Upper lobe of left lung (tissue), 6 donors: ENCODE measurements around the gene OLIG2. TPM values are rescaled to one million over a fixed set of nuclear protein-coding genes. Genes with fewer than 3 reads are reported as not detected.

Experiments used
- ATAC-seq, 2 donors: fragments of 200-7000 bp; cut with Tn5 transposase; one replicate each; pipeline ENCODE4 v1.9.1; 2022; ENCODE audit warnings: mild to moderate bottlenecking in 2 of 2, moderate library complexity in 2 of 2; ENCODE audit not compliant: low FRiP score in 2 of 2
- DNase-seq, 2 donors: peaks; one replicate each; pipeline ENCODE4 v3.0.0-alpha.2; 2019 to 2020
- H3K27ac ChIP-seq, 4 donors: fragments of 200-600 bp; sonication (generic); one replicate each; pipeline ENCODE4 v1.5.1; 2016 to 2019
- H3K27me3 ChIP-seq, 4 donors: fragments of 200-600 bp; sonication (generic); one replicate each; pipeline ENCODE4 v1.5.1; 2017 to 2019
- H3K36me3 ChIP-seq, 4 donors: fragments of 200-600 bp; sonication (generic); one replicate each; pipeline ENCODE4 v1.5.1; 2016 to 2019
- H3K4me1 ChIP-seq, 4 donors: fragments of 200-600 bp; sonication (generic); one replicate each; pipeline ENCODE4 v1.5.1; 2018 to 2019
- H3K4me3 ChIP-seq, 4 donors: fragments of 200-600 bp; sonication (generic); one replicate each; pipeline ENCODE4 v1.5.1; 2017 to 2019; ENCODE audit warnings: mild to moderate bottlenecking in 2 of 4, moderate library complexity in 1 of 4
- H3K9me3 ChIP-seq, 4 donors: fragments of 200-600 bp; sonication (generic); one replicate each; pipeline ENCODE4 v1.5.1; 2018 to 2019
- EP300 ChIP-seq, 4 donors: sonication (generic); formaldehyde crosslinking; IDR thresholded peaks; one replicate each; pipeline ENCODE4 v1.5.1; 2017; ENCODE audit warnings: antibody characterized with exemption in 4 of 4, control low read depth in 2 of 4
- POLR2A ChIP-seq, 4 donors: fragments of 450-650 bp; IDR thresholded peaks; one replicate each; pipeline ENCODE4 v1.5.1; 2016 to 2017; ENCODE audit warnings: antibody characterized with exemption in 4 of 4, mild to moderate bottlenecking in 2 of 4
- POLR2AphosphoS5 ChIP-seq, 2 donors: sonication (generic); formaldehyde crosslinking; IDR thresholded peaks; one replicate each; pipeline ENCODE4 v1.5.1; 2017; ENCODE audit warnings: antibody characterized with exemption in 2 of 2
- WGBS, 2 donors: methylation state at CpG; one replicate each; pipeline ENCODE4 v1.1.5; 2017 to 2018; 5-methylcytosine and 5-hydroxymethylcytosine counted together
- total RNA-seq, 6 donors: library from RNA; depleted of rRNA in 4 of 6; stranded (reverse); fragments of >200 nt in 4 of 6; gene quantifications; one replicate each; pipeline versions ENCODE4 v1.1.0 to v1.2.1, GENCODE V29; 2016 to 2021
- TF ChIP-seq, protein P1 (sequence below), 6 experiments: fragments of 450-650 bp in 4 of 6; fragments of 200-600 bp in 2 of 6; sonication (generic) in 2 of 6; IDR thresholded peaks; one replicate each; pipeline ENCODE4 v1.5.1; 2016 to 2019; ENCODE audit warnings: antibody characterized with exemption in 6 of 6
- donor health status: DM: no; HTN: no; CAD: no; lungs with moderate emphysema.
- donor health status: DM: no; HTN: yes; CAD: no; lungs with severe emphysema.

The OLIG2 gene
- total RNA-seq, 6 donors from 2014 or later, result not detected

DNA sequence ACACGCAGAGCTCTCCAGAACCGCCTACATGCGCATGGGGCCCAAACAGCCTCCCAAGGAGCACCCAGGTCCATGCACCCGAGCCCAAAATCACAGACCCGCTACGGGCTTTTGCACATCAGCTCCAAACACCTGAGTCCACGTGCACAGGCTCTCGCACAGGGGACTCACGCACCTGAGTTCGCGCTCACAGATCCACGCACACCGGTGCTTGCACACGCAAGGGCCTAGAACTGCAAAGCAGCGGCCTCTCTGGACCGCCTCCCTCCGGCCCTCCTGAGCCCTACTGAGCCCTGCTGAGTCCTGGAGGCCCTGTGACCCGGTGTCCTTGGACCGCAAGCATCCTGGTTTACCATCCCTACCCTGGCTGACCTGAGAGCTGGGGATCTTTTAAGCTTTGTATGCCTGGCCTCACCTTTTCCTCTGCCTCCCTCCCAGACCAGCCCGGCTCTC, 8.3 kb downstream of the OLIG2 start:
- TF ChIP-seq EP300 (IDR thresholded peaks at IDR 0.05) (no peak), POLR2A (IDR thresholded peaks at IDR 0.05) (no peak), POLR2AphosphoS5 (IDR thresholded peaks at IDR 0.05) (no peak)
- TF ChIP-seq, protein P1, sequence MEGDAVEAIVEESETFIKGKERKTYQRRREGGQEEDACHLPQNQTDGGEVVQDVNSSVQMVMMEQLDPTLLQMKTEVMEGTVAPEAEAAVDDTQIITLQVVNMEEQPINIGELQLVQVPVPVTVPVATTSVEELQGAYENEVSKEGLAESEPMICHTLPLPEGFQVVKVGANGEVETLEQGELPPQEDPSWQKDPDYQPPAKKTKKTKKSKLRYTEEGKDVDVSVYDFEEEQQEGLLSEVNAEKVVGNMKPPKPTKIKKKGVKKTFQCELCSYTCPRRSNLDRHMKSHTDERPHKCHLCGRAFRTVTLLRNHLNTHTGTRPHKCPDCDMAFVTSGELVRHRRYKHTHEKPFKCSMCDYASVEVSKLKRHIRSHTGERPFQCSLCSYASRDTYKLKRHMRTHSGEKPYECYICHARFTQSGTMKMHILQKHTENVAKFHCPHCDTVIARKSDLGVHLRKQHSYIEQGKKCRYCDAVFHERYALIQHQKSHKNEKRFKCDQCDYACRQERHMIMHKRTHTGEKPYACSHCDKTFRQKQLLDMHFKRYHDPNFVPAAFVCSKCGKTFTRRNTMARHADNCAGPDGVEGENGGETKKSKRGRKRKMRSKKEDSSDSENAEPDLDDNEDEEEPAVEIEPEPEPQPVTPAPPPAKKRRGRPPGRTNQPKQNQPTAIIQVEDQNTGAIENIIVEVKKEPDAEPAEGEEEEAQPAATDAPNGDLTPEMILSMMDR (IDR thresholded peaks at IDR 0.05), result no peak
- DNase-seq, result no peak
- Histone ChIP-seq H3K4me3 (no peak overlapping the region), H3K27me3 (peaks cover 0 to 37% (median 16%) of the 10 kb centered on the region in 4 donors), H3K9me3 (no peaks in the 10 kb centered on the region), H3K36me3 (no peaks in the 10 kb centered on the region), H3K4me1 (peaks cover 6 to 21% (median 8%) of the 10 kb centered on the region in 4 donors), H3K27ac (no peak overlapping the region)
- ATAC-seq, result no peak
- 48 to 62% methylated on average over 5 to 15 of the region's 20 CpGs for WGBS, 2 donors

DNA sequence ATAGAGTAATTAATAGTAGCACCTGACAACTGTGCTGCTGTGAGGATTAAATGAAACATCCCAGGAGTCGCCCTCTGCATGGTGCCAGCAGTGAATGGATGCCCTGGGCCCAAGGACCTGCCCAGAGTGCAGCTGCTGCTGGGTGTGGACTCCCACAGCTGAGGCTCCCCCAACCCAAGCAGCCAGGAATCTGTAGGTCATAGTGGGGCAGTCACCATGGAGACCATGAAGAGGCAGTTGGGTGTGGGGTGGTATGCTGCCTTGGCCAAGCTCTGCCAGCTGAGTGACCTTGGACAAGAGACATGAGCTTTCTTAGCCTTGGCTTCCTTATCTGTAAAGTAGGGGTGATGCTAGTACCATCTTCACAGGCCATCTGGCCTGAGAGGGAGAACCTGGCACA, 9.4 kb downstream of the OLIG2 start:
- Histone ChIP-seq H3K4me3 (no peak overlapping the region), H3K36me3 (no peaks in the 10 kb centered on the region), H3K9me3 (no peaks in the 10 kb centered on the region), H3K4me1 (peaks cover 0 to 14% (median 2%) of the 10 kb centered on the region in 4 donors), H3K27ac (no peak overlapping the region), H3K27me3 (peaks cover 0 to 25% (median 9%) of the 10 kb centered on the region in 4 donors)
- ATAC-seq (no peak), DNase-seq (no peak)
- TF ChIP-seq, protein P1 (IDR thresholded peaks at IDR 0.05), result no peak
- TF ChIP-seq EP300 (IDR thresholded peaks at IDR 0.05) (no peak), POLR2A (IDR thresholded peaks at IDR 0.05) (no peak), POLR2AphosphoS5 (IDR thresholded peaks at IDR 0.05) (no peak)
- WGBS, 2 donors, result 88% methylated on average over 1 of the region's 1 CpG; no CpG with 5 or more reads in 1 of the 2 donors

DNA sequence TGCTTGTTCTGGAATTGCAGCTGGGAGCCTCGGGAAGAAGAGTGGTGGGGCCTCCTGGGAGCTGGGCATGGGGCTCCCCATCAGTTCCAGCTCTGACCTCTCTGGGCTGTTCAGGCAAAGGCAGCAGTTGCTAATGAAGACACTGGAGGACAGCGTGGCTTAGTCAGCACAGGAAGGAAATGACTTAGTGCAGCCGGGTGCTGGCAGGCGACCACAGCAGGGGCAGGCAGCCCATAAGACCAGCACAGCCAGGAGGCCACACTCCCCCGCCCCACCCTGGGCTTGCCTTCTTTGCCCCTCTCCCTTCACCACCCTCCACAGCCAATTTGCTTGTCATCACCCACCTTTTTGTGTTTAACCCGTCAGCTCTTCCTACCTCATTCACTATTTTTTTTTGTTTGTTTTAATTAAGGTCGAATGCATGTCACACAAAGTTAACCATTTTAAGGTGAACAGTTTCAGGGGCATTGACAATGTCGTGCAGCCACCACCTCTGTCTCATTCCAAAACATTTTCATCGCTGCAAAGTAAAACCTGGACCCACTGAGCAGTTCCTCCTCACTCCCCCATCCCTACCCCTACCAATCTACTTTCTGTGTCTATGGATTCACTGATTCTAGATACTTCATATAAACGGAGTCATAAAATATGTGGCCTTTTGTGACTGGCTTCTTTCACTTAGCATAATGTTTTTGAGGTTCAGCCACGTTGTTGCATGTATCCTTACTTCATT, 10.9 kb downstream of the OLIG2 start:
- no peaks in the 10 kb centered on the region for H3K9me3 ChIP-seq
- peaks cover 0 to 16% (median 4%) of the 10 kb centered on the region in 4 donors for H3K27me3 ChIP-seq
- H3K4me3 ChIP-seq, result no peak overlapping the region
- TF ChIP-seq POLR2AphosphoS5 (IDR thresholded peaks at IDR 0.05) (peak in 1 of 2 donors; percentile 43), EP300 (IDR thresholded peaks at IDR 0.05) (no peak)
- H3K27ac ChIP-seq, result peak overlapping the region in 2 of 4 donors; percentile 62 to 73
- peaks cover 0 to 14% (median 2%) of the 10 kb centered on the region in 4 donors for H3K4me1 ChIP-seq
- DNase-seq (peak in 1 of 2 donors; percentile 82), ATAC-seq (peak; percentile 72 to 80)
- WGBS, 2 donors, result 33 to 34% methylated on average over 10 to 11 of the region's 11 CpGs
- no peaks in the 10 kb centered on the region for H3K36me3 ChIP-seq

DNA sequence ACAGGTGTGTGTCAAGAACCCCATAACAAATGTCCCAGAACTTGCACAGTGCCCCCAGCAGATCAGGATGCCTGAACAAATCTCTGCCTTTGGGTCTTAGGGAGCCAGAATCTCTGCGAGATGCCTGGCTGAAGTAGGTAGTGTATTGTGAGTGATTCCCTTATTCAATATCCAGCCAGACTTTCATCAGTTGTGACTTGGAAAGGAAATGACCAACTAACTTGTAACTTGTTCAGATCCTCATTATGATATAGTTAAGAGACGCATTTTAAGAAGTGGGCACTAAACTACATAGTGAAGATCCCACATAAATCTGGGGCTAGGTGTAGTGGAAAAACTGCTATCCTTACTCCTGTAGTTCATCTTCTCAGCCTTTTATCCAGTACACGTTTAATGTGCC, 11.8 kb downstream of the OLIG2 start:
- no peak overlapping the region for H3K4me3 ChIP-seq
- no peak overlapping the region for H3K27ac ChIP-seq
- TF ChIP-seq POLR2AphosphoS5 (IDR thresholded peaks at IDR 0.05), result no peak
- TF ChIP-seq EP300 (IDR thresholded peaks at IDR 0.05), result no peak
- TF ChIP-seq, protein P1 (IDR thresholded peaks at IDR 0.05), result no peak
- TF ChIP-seq POLR2A (IDR thresholded peaks at IDR 0.05), result no peak
- ATAC-seq, result no peak
- WGBS, 2 donors, result 65 to 76% methylated on average over 3 of the region's 3 CpGs
- no peaks in the 10 kb centered on the region for H3K9me3 ChIP-seq
- peaks cover 0 to 16% (median 4%) of the 10 kb centered on the region in 4 donors for H3K27me3 ChIP-seq
- H3K36me3 ChIP-seq, result no peaks in the 10 kb centered on the region
- DNase-seq, result no peak
- H3K4me1 ChIP-seq, result peaks cover 0 to 14% (median 2%) of the 10 kb centered on the region in 4 donors

DNA sequence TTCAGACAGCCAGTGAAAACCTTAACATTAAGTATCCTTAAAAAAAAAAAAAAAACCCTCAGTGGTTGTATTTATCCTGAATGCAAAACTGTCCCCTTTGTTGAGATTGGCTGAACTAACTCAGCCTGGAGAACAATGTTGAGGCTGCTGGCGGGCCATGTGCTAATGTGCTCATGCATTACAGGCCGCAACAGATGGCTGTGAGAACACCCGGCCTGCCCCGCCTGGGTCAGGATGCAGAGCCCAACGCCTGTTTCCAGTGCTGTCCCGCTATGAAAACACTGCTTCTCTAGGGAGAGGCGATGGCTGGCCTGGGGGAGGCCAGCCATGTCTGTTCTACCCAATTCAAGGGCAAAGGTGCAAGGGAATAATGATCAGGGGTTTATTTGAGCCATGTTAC, 13.8 kb downstream of the OLIG2 start:
- DNase-seq, result no peak
- Histone ChIP-seq H3K36me3 (no peaks in the 10 kb centered on the region), H3K27me3 (no peaks in the 10 kb centered on the region), H3K9me3 (no peaks in the 10 kb centered on the region), H3K4me3 (no peak overlapping the region), H3K4me1 (peaks cover 0 to 4% (median 2%) of the 10 kb centered on the region in 4 donors), H3K27ac (no peak overlapping the region)
- WGBS, 2 donors, result 54 to 82% methylated on average over 7 of the region's 7 CpGs
- ATAC-seq, result no peak
- TF ChIP-seq POLR2A (IDR thresholded peaks at IDR 0.05) (no peak), EP300 (IDR thresholded peaks at IDR 0.05) (no peak), POLR2AphosphoS5 (IDR thresholded peaks at IDR 0.05) (no peak)
- TF ChIP-seq, protein P1 (IDR thresholded peaks at IDR 0.05), result no peak
